Measurements from ENCODE around the gene STX1B.

DNA sequence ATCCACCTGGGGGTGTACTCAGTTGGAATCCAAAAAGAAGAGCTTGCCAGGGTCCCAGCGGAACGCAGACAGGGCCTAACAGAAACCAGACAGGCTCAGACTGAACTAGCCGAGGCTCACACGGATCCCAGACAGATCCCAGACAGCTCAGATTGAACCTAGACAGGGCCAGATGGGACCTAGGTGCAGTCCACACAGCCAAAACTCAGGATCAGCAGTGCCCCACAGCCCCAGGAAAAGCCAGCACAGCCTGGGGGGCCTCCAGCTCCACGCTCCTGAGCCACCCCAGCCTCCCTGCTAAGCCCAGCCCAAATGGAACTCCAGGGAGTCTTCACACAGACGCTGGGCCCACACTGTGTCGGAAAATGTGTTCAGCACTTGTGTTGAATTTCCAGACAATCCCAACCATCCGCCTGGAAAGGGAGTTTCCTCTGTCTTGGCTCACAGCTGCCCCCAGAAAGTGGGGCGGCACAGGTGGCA, 7.5 kb downstream of the STX1B start:
- TF ChIP-seq, protein P1, sequence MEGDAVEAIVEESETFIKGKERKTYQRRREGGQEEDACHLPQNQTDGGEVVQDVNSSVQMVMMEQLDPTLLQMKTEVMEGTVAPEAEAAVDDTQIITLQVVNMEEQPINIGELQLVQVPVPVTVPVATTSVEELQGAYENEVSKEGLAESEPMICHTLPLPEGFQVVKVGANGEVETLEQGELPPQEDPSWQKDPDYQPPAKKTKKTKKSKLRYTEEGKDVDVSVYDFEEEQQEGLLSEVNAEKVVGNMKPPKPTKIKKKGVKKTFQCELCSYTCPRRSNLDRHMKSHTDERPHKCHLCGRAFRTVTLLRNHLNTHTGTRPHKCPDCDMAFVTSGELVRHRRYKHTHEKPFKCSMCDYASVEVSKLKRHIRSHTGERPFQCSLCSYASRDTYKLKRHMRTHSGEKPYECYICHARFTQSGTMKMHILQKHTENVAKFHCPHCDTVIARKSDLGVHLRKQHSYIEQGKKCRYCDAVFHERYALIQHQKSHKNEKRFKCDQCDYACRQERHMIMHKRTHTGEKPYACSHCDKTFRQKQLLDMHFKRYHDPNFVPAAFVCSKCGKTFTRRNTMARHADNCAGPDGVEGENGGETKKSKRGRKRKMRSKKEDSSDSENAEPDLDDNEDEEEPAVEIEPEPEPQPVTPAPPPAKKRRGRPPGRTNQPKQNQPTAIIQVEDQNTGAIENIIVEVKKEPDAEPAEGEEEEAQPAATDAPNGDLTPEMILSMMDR (IDR thresholded peaks at IDR 0.05): no peak
- TF ChIP-seq POLR2A (IDR thresholded peaks at IDR 0.05): no peak

All from ovary (tissue), 3 donors.